HAP-1 (cell line): ENCODE data around the gene FKBP15.
"Not testable (repeated sequence)": the region's sequence is repeated elsewhere in the genome, so short reads cannot be mapped to it uniquely, and the experiment has no call there.

Source experiments
- DNase-seq, 2 experiments: peaks; one replicate each; pipeline ENCODE4 v3.0.0-alpha.2; 2016 to 2020; ENCODE audit warnings: low spot score in 2 of 2
- H3K27me3 ChIP-seq: fragments of 250-450 bp; sonication (Bioruptor Pico); 2 replicates; pipeline ENCODE4 v1.5.1; 2020; ENCODE audit warnings: low read depth, mild to moderate bottlenecking, moderate library complexity
- H3K36me3 ChIP-seq: fragments of 250-450 bp; sonication (Bioruptor Pico); replicated peaks from 2 replicates; pipeline ENCODE4 v1.5.1; 2020; ENCODE audit warnings: mild to moderate bottlenecking
- H3K4me1 ChIP-seq: fragments of 250-450 bp; sonication (Bioruptor Pico); 2 replicates; pipeline ENCODE4 v1.5.1; 2020; ENCODE audit warnings: mild to moderate bottlenecking
- H3K4me3 ChIP-seq: fragments of 250-450 bp; sonication (Bioruptor Pico); 2 replicates; pipeline ENCODE4 v1.5.1; 2020; ENCODE audit warnings: mild to moderate bottlenecking, moderate library complexity
- H3K9me3 ChIP-seq: fragments of 250-450 bp; sonication (Bioruptor Pico); 2 replicates; pipeline ENCODE4 v1.5.1; 2020; ENCODE audit warnings: mild to moderate bottlenecking, moderate library complexity
- in situ Hi-C: fragments of 300-500 bp; cut with MboI; formaldehyde crosslinking; loops from 3 replicates; pipeline ENCODE4 v1.14.3; 2020; ENCODE audit warnings: low sequenced_read_pairs, inconsistent platforms, mixed read lengths

FKBP15 gene

GRCh38 chr9:113246928-113247327, 25.9 kb upstream of the FKBP15 start:
- no peak overlapping the region for H3K4me3 ChIP-seq
- DNase-seq: no peak
- H3K36me3 ChIP-seq: no peaks in the 10 kb centered on the region
- in situ Hi-C loops: no loop called here
- no peaks in the 10 kb centered on the region for H3K27me3 ChIP-seq
- no peaks in the 10 kb centered on the region for H3K9me3 ChIP-seq
- peaks cover 26% of the 10 kb centered on the region for H3K4me1 ChIP-seq

- Histone ChIP-seq H3K4me1 (peaks cover 21% of the 10 kb centered on the region), H3K27me3 (no peaks in the 10 kb centered on the region), H3K36me3 (no peaks in the 10 kb centered on the region), H3K4me3 (no peak overlapping the region), H3K9me3 (no peaks in the 10 kb centered on the region)
- in situ Hi-C loops: no loop called here
- no peak for DNase-seq
Measured at GRCh38 chr9:113245894-113246293, 24.8 kb upstream of the FKBP15 start.

GRCh38 chr9:113244556-113244955, 23.5 kb upstream of the FKBP15 start:
- no peaks in the 10 kb centered on the region for H3K9me3 ChIP-seq
- H3K4me1 ChIP-seq: peaks cover 21% of the 10 kb centered on the region
- H3K4me3 ChIP-seq: no peak overlapping the region
- peak in 1 of 2 experiments; percentile 62 for DNase-seq
- in situ Hi-C loops: no loop called here
- no peaks in the 10 kb centered on the region for H3K27me3 ChIP-seq
- H3K36me3 ChIP-seq: no peaks in the 10 kb centered on the region

GRCh38 chr9:113241161-113241560, 20.1 kb upstream of the FKBP15 start:
- Histone ChIP-seq H3K36me3 (no peaks in the 10 kb centered on the region), H3K27me3 (no peaks in the 10 kb centered on the region), H3K4me3 (no peak overlapping the region), H3K9me3 (no peaks in the 10 kb centered on the region), H3K4me1 (peaks cover 21% of the 10 kb centered on the region)
- in situ Hi-C loops: no loop called here
- no peak for DNase-seq

GRCh38 chr9:113238859-113239232, 17.8 kb upstream of the FKBP15 start:
- DNase-seq: no peak
- no peaks in the 10 kb centered on the region for H3K9me3 ChIP-seq
- no peak overlapping the region for H3K4me3 ChIP-seq
- in situ Hi-C loops: no loop called here
- H3K27me3 ChIP-seq: no peaks in the 10 kb centered on the region
- H3K4me1 ChIP-seq: peaks cover 7% of the 10 kb centered on the region
- no peaks in the 10 kb centered on the region for H3K36me3 ChIP-seq

GRCh38 chr9:113238202-113238858, 17.3 kb upstream of the FKBP15 start:
- Histone ChIP-seq H3K4me1 (peaks cover 7% of the 10 kb centered on the region), H3K9me3 (no peaks in the 10 kb centered on the region), H3K27me3 (no peaks in the 10 kb centered on the region), H3K36me3 (no peaks in the 10 kb centered on the region), H3K4me3 (no peak overlapping the region)
- DNase-seq: no peak
- in situ Hi-C loops: no loop called here

GRCh38 chr9:113237026-113237425, 15.9 kb upstream of the FKBP15 start:
- no peak for DNase-seq
- Histone ChIP-seq H3K9me3 (no peaks in the 10 kb centered on the region), H3K27me3 (no peaks in the 10 kb centered on the region), H3K4me3 (no peak overlapping the region), H3K4me1 (no peaks in the 10 kb centered on the region), H3K36me3 (no peaks in the 10 kb centered on the region)
- in situ Hi-C loops: no loop called here

GRCh38 chr9:113235701-113236255, 14.7 kb upstream of the FKBP15 start:
- H3K27me3 ChIP-seq, in situ Hi-C loops, H3K4me1 ChIP-seq, DNase-seq, H3K36me3 ChIP-seq, H3K4me3 ChIP-seq, H3K9me3 ChIP-seq: not testable (repeated sequence)

- in situ Hi-C loops: no loop called here
- peaks cover 12% of the 10 kb centered on the region for H3K4me1 ChIP-seq
- no peak overlapping the region for H3K4me3 ChIP-seq
- H3K27me3 ChIP-seq: no peaks in the 10 kb centered on the region
- no peaks in the 10 kb centered on the region for H3K36me3 ChIP-seq
- no peaks in the 10 kb centered on the region for H3K9me3 ChIP-seq
- DNase-seq: no peak
Measured at GRCh38 chr9:113231701-113232100, 10.6 kb upstream of the FKBP15 start.

GRCh38 chr9:113228130-113228665, 7.1 kb upstream of the FKBP15 start:
- H3K4me3 ChIP-seq: no peak overlapping the region
- no peaks in the 10 kb centered on the region for H3K9me3 ChIP-seq
- peak; percentile 22 to 62 for DNase-seq
- no peaks in the 10 kb centered on the region for H3K27me3 ChIP-seq
- in situ Hi-C loops: no loop called here
- 0 out of 2 replicates have a peak, but pooled peaks cover 2% of the 10 kb centered on the region for H3K36me3 ChIP-seq
- H3K4me1 ChIP-seq: peaks cover 17% of the 10 kb centered on the region

- Histone ChIP-seq H3K27me3 (no peaks in the 10 kb centered on the region), H3K9me3 (no peaks in the 10 kb centered on the region), H3K4me1 (peaks cover 21% of the 10 kb centered on the region), H3K36me3 (0 out of 2 replicates have a peak, but pooled peaks cover 2% of the 10 kb centered on the region), H3K4me3 (no peak overlapping the region)
- in situ Hi-C loops: no loop called here
- DNase-seq: no peak
Measured at GRCh38 chr9:113227436-113227835, 6.4 kb upstream of the FKBP15 start.

- H3K27me3 ChIP-seq: no peaks in the 10 kb centered on the region
- H3K4me1 ChIP-seq: peaks cover 31% of the 10 kb centered on the region
- in situ Hi-C loops: no loop called here
- DNase-seq: no peak
- no peaks in the 10 kb centered on the region for H3K9me3 ChIP-seq
- no peak overlapping the region for H3K4me3 ChIP-seq
- H3K36me3 ChIP-seq: peaks cover 2% of the 10 kb centered on the region; the same call in 1 of the 2 replicates
Measured at GRCh38 chr9:113223963-113224362, 2.9 kb upstream of the FKBP15 start.

- Histone ChIP-seq H3K27me3 (no peaks in the 10 kb centered on the region), H3K4me1 (peaks cover 24% of the 10 kb centered on the region), H3K9me3 (no peaks in the 10 kb centered on the region), H3K4me3 (peak overlapping the region; percentile 80), H3K36me3 (peaks cover 2% of the 10 kb centered on the region; the same call in 1 of the 2 replicates)
- DNase-seq: no peak
- in situ Hi-C loops: no loop called here
Measured at GRCh38 chr9:113222482-113222841, 1.4 kb upstream of the FKBP15 start.

- in situ Hi-C loops: no loop called here
- Histone ChIP-seq H3K27me3 (no peaks in the 10 kb centered on the region), H3K9me3 (no peaks in the 10 kb centered on the region), H3K4me3 (peak overlapping the region; percentile 80), H3K36me3 (peaks cover 2% of the 10 kb centered on the region; the same call in 1 of the 2 replicates), H3K4me1 (peaks cover 24% of the 10 kb centered on the region)
- peak in 1 of 2 experiments; percentile 22 for DNase-seq
Measured at GRCh38 chr9:113221800-113222481, 864 bp upstream of the FKBP15 start.
